ENCODE data around the gene TMEM37. TPM values are rescaled to one million over a fixed set of nuclear protein-coding genes. Genes with fewer than 3 reads are reported as not detected.
"Not testable (repeated sequence)": the region's sequence is repeated elsewhere in the genome, so short reads cannot be mapped to it uniquely, and the experiment has no call there.

Gene TMEM37, protein sequence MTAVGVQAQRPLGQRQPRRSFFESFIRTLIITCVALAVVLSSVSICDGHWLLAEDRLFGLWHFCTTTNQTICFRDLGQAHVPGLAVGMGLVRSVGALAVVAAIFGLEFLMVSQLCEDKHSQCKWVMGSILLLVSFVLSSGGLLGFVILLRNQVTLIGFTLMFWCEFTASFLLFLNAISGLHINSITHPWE
- total RNA-seq (2014; rRNA removed): not detected in 2 replicates
- 0.04 TPM for polyA plus RNA-seq (2012)

DNA sequence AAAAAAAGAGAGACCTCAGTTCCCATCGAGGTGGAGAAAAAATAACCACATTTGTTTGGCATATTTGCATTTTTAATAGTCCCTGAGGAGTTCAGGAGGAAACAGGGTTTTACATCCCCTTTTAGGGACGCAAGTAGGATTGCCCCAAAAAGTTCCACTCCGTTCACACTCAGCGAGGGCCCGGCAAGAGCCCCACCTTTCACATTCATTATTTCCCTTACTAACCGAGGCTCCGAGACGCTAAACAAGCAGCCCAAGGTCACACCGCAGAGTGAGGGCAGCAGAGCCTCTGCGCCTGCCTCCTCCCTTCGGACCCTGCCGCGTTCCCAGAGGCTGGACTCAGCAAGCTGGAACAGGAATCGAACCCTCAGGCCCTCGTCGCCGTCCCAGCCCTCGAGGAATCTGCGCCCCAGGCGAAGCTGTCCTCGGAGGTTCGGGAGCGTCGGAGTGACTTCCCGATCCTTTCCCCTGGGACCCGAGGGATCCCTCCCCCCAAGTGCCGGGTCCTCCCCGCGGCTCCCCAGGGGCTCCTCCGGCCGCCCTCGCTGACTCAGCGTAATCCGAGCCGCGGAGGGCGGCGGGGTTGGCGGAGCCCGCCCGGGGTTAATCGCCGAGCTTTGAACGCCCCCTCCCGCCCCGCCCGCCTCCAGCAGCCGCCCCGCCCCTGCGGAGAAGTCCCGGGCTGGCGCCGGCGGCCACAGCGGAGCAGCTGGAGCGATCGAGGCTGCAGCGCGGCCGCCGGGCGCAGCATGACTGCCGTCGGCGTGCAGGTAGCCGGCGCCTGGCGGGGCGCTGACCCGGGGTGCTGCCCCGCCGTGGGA is at the start of gene TMEM37:
Gene TMEM37 (plus strand): TSS at position 700 of the 821 bp plus-strand sequence. CDS start 50 bp downstream, at position 750.
- peak; percentile 46 for DNase-seq (ENCODE audit: low read depth)

- DNase-seq (ENCODE audit: low read depth): no peak
Observed at GRCh38 chr2:119383410-119384140, 48.1 kb upstream of the TMEM37 start.

GRCh38 chr2:119384971-119385370 is 46.7 kb upstream of the TMEM37 start:
- DNase-seq (ENCODE audit: low read depth): no peak

GRCh38 chr2:119385466-119385865 is 46.2 kb upstream of the TMEM37 start:
- DNase-seq (ENCODE audit: low read depth): no peak

GRCh38 chr2:119387381-119388129 is 44.1 kb upstream of the TMEM37 start:
- peak; percentile 81 for DNase-seq (ENCODE audit: low read depth)

- peak; percentile 40 for DNase-seq (ENCODE audit: low read depth)
Observed at GRCh38 chr2:119389615-119390306, 41.9 kb upstream of the TMEM37 start.

DNA sequence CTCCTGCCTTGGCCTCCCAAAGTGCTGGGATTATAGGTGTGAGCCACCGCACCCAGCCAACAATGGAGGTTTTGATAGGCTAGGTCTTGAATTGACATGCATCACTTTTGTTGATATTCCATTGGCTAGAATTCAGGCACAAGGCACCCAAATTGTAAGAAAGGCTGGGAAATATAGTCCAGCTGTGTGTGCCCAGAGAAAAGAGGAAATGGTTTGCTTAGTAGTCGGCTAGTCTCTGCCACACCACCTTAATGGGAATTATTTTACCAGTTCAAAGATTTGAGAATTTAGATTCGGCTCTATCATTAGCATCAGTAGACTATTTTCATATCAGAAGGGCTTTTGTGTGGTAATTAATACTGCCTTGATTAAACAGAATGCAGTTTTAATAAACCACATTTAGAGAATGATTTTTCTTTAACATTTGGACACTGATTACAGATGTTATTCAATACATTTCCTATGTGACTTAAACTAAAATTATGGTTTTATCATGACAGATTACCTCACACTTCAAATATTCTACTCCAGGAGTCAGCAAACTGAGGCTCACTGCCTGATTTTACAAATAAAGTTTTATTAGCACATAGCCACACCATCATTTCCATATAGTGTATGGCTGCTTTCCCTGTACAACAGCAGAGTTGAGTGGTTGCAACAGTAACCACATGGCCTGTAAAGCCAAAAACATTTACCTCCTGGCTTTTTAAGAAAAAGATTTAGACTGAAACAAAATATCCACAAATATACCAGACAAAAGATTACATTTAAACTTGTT is 37.5 kb upstream of the TMEM37 start:
- no peak for DNase-seq (ENCODE audit: low read depth)

DNA sequence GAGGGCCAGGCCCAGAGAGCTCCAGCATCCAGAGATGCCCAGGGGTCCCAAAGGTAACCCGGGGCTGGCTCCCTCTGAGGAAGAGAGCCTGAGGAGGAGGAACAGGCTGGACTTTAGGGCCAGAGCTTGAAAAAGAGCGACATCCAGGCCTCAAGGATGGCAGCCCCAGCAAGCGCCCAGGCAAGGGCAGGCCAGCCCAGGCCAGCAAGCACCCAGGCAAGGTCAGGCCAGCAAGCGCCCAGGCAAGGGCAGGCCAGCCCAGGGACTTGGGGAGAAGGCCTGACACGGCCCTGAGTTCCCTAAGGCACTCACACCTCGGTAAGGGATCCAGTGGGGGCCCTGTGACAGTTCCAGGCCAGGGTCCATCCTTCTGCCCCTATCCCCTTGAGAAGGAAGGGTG is 34.5 kb upstream of the TMEM37 start:
- no peak for DNase-seq (ENCODE audit: low read depth)

DNA sequence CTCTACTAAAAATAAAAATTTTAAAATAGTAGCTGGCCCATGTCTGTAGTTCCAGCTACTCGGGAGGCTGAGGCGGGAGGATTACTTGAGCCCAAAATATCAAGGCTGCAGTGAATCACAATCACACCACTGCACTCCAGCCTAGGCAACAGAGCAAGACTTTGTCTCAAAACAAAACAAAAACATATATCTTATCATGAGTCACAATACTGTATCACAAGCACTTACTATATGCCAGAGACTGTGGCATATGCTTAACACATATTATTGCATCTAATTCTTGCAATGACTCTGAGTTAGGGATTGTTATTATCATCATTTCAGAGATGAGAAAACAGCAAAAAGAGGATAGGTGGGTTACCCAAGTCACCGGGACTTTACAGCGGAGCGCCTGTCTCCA is 29.5 kb upstream of the TMEM37 start:
- no peak for DNase-seq (ENCODE audit: low read depth)

- DNase-seq (ENCODE audit: low read depth): no peak
Observed at GRCh38 chr2:119402645-119403560, 28.8 kb upstream of the TMEM37 start.

GRCh38 chr2:119403618-119404017 is 28.0 kb upstream of the TMEM37 start:
- not testable (repeated sequence) for DNase-seq (ENCODE audit: low read depth)

DNA sequence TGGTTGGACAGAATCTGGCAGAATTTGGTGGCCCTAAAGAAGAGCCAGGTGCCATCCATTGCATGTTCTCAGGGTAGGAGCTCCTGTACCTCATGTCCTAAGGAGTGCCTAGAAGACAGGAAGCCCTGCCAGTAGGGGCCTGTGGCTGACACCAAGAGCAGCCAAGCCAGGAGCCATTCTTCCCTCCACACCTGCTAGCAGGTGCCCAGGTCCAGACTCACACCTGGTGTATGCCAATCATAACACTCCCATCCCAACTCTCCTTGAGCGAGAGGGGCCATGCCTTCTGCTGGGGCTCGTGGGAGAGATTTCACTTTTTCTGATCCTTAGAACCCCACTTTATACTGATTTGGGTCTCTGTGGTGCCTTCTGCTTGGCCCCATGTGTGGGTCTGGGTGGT is 26.5 kb upstream of the TMEM37 start:
- no peak for DNase-seq (ENCODE audit: low read depth)

GRCh38 chr2:119407430-119408220 is 24.0 kb upstream of the TMEM37 start:
- DNase-seq (ENCODE audit: low read depth): peak; percentile 35

DNA sequence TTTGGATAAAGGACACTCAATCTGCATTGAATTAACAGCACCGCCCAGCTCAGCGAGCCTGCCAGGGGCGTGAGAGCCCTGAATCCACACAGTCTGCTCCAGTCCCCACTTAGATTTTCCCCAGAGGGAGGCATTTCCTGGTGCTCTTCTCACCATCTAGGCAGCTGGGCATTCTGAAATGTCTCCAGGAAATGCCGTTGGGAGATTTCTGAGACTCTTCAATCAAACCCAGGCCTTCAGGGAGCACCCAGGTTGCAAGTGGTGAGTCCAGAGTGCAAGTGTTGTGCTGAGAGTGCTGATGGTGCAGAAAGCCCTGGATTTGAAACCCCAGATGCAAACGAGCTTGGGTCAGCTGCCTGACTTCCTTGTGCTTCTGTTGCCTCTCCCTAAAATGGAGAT is 23.4 kb upstream of the TMEM37 start:
- DNase-seq (ENCODE audit: low read depth): no peak

GRCh38 chr2:119409506-119409905 is 22.1 kb upstream of the TMEM37 start:
- DNase-seq (ENCODE audit: low read depth): no peak

GRCh38 chr2:119414894-119415293 is 16.8 kb upstream of the TMEM37 start:
- no peak for DNase-seq (ENCODE audit: low read depth)

GRCh38 chr2:119415630-119416029 is 16.0 kb upstream of the TMEM37 start:
- no peak for DNase-seq (ENCODE audit: low read depth)

- no peak for DNase-seq (ENCODE audit: low read depth)
Observed at GRCh38 chr2:119416299-119416923, 15.2 kb upstream of the TMEM37 start.
